ENCODE data around the gene ZYX. TPM values are rescaled to one million over a fixed set of nuclear protein-coding genes. Genes with fewer than 3 reads are reported as not detected.
A peak's percentile ranks its signal among the peaks of the same experiment; 100 is the strongest.
"Not testable (repeated sequence)": the region's sequence is repeated elsewhere in the genome, so short reads cannot be mapped to it uniquely, and the experiment has no call there.

The ZYX gene
- total RNA-seq, 2 experiments from 2014 or later, result 103 to 148 TPM

DNA sequence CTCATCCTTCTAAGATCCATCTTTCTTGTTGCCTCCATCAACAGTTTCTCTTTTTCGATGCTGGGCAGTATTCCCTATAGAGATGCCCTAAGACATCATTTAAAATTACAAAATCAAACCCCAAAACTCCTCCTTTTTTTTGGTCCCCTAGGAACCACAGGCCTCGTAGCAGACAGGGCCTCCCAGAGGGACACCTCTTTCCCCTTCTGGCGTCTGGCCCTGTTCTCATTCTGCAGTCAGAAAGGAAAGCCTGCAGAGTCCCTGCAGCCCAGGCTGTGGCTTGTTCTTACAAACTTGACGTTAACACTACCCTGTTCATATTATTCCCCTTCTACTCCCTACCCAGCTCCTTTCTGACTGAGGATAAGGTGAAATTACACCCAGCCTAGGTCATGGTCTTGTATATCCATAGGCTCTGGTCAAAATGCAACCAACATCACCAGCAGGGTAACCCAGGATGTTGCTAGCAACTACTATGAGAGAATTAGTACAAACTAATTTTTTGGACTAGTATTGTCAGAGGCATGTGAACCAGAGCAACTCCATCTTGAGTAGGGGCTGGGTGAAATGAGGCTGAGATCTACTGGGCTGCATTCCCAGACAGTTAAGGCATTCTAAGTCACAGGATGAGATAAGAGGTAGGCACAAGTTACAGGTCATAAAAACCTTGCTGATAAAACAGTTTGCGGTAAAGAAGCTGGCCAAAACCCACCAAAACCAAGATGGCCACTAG lies 31.0 kb downstream of the ZYX start:
- H3K4me3 Mint-ChIP-seq, result no peak overlapping the region

DNA sequence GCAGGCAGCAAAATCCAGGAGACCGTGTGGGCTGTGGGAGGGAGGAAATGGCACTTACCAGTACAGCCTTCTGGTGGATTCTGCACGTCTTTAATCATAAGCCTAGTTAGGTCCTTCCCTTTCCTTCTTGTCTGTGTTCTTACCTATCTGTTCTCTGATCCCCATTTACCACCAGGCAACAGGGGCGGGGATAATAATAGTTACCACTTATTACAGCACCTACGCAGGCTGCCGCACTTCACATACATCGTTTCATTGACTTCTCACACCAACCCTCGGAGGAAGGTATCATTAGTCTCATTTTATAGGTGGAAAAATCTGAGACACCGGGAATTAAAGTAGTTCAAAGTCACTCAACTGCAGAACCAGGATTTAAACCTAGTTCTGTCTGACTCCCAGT lies 32.0 kb downstream of the ZYX start:
- DNase-seq, result no peak
- intact Hi-C loops (cut with DNase I, micrococcal nuclease), result loop anchor here in 1 of 2 experiments (10.0 kb wide), 1 partner anchor 408 kb away; no protein-coding TSS in a partner anchor
- no peaks in the 10 kb centered on the region for H3K36me3 Mint-ChIP-seq (ENCODE audit: low read depth)
- no peak for ATAC-seq
- no peaks in the 10 kb centered on the region for H3K9me3 Mint-ChIP-seq (ENCODE audit: low read depth)
- H3K27me3 Mint-ChIP-seq, result no peaks in the 10 kb centered on the region
- H3K27ac Mint-ChIP-seq, result no peak overlapping the region
- peaks cover 24% of the 10 kb centered on the region for H3K4me1 Mint-ChIP-seq
- CTCF ChIA-PET, result interaction anchor here (0.9 kb wide), 1 partner anchor 173 kb away, joined by 3 read pairs; no protein-coding TSS in a partner anchor
- H3K4me3 Mint-ChIP-seq, result no peak overlapping the region
- POLR2A ChIA-PET, result no interaction called here

More for the DNA sequence above, 31.0 kb downstream of the ZYX start:
- POLR2A ChIA-PET, result no interaction called here
- DNase-seq, result no peak
- Mint-ChIP-seq H3K27ac (no peak overlapping the region), H3K9me3 (ENCODE audit: low read depth) (no peaks in the 10 kb centered on the region), H3K4me1 (peaks cover 34% of the 10 kb centered on the region), H3K36me3 (ENCODE audit: low read depth) (no peaks in the 10 kb centered on the region), H3K27me3 (no peaks in the 10 kb centered on the region)
- intact Hi-C loops (cut with DNase I, micrococcal nuclease), result loop anchor here in 1 of 2 experiments (10.0 kb wide), 1 partner anchor 407 kb away; no protein-coding TSS in a partner anchor
- ATAC-seq, result no peak
- CTCF ChIA-PET, result interaction anchor here (0.7 to 1.2 kb wide), 3 partner anchors 34 to 172 kb away, joined by 3 to 4 read pairs (median 3); no protein-coding TSS in a partner anchor

DNA sequence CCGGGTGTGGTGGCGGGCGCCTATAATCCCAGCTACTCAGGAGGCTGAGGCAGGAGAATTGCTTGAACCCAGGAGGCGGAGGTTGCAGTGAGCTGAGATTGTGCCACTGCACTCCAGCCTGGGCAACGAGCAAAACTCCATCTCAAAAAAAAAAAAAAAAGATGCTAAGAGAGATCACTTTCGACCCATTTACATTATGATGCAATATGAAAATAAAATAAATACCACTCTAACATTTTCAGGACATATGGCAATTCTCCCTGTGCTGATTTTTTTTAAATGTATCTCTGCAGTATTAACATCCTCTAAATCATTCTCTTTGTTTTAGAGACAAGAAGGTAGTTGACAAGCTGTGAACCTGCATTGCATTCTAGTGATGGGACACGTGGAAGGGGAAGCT lies 34.1 kb downstream of the ZYX start:
- ATAC-seq; DNase-seq; H3K27ac Mint-ChIP-seq; H3K27me3 Mint-ChIP-seq; H3K9me3 Mint-ChIP-seq (ENCODE audit: low read depth); POLR2A ChIA-PET; H3K36me3 Mint-ChIP-seq (ENCODE audit: low read depth); H3K4me3 Mint-ChIP-seq: not testable (repeated sequence)
- H3K4me1 Mint-ChIP-seq, result peaks cover 13% of the 10 kb centered on the region
- intact Hi-C loops (cut with DNase I, micrococcal nuclease), result loop anchor here (5.0 to 10.0 kb wide), 2 partner anchors 108 to 410 kb away; no protein-coding TSS in a partner anchor
- CTCF ChIA-PET, result interaction anchor here (0.5 to 3.7 kb wide), 11 partner anchors 10 to 642 kb away, joined by 3 to 54 read pairs (median 3); no protein-coding TSS in a partner anchor

DNA sequence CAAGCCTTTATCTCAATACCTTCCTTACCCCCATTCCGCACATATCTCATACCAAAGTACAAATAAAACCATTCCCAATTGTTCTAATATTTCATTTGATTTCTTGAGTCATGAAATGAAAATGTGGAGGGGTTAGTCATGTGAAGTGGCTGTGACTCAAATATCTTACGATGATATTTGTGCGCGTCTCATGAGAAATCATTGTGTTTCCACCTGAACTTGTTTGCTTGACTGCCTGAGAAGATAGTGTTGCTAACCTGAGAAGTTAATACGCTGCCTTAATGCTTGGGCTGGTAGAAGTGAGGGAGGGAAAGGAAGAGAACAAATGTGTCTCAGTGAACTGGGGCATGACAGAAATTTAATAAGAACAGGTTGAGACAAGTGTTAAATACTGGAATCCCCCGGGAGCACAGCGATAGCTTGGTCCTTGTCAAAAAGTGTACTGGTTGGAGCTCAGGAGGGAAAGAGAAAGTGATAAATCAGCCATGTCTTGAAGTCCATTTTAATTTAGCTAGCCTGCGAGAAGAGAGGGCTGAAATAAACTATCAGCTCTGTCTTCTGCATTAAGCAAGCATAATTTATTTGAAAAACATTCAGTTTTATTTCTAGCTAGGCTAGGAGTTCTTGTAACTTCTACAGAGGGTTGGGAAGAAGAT lies 34.7 kb downstream of the ZYX start:
- H3K9me3 Mint-ChIP-seq (ENCODE audit: low read depth), result peaks cover 2% of the 10 kb centered on the region
- H3K27ac Mint-ChIP-seq, result no peak overlapping the region
- ATAC-seq (no peak), DNase-seq (no peak)
- no peak overlapping the region for H3K4me3 Mint-ChIP-seq
- peaks cover 6% of the 10 kb centered on the region for H3K36me3 Mint-ChIP-seq (ENCODE audit: low read depth)
- CTCF ChIA-PET, result interaction anchor here (0.6 to 3.7 kb wide), 17 partner anchors 9 to 201 kb away, joined by 3 to 54 read pairs (median 4); no protein-coding TSS in a partner anchor
- intact Hi-C loops (cut with DNase I, micrococcal nuclease), result loop anchor here (1.0 to 10.0 kb wide), 5 partner anchors 35 to 411 kb away; partner anchors contain the start of gene ZYX (in 1 of the 2)
- H3K27me3 Mint-ChIP-seq, result no peaks in the 10 kb centered on the region
- POLR2A ChIA-PET, result no interaction called here
- H3K4me1 Mint-ChIP-seq, result peaks cover 8% of the 10 kb centered on the region

DNA sequence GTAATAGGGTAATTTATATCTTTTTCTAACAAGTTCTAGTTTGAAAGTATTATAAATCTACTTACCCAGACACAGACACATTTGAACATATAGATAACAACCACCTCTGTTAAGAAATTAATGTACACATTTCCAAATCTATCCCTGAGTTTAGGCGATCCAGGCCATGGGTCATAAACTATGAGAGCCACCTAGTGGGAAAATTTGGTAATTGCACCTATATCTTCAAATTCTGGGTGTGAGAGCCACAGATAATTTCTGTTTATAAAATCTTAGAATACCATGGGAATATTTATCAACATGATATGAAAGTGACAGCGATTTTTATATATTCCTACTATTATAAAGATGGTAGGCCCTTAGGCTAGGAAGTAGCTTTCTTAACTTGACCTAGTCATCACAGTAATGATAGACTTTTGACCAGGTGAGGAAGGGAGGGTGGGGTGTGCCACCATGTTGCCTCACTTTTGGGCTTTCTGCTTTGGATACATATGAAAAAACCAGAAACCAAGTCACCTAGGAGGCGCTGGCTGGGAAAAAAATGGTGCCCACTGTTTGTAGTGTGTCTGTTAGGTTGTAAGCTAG lies 35.5 kb downstream of the ZYX start:
- ChIA-PET CTCF (interaction anchor here (0.7 to 3.7 kb wide), 25 partner anchors 8 to 201 kb away, joined by 3 to 54 read pairs (median 4); no protein-coding TSS in a partner anchor), POLR2A (no interaction called here)
- H3K36me3 Mint-ChIP-seq (ENCODE audit: low read depth), result peaks cover 6% of the 10 kb centered on the region
- ATAC-seq (peak; percentile 45), DNase-seq (no peak)
- H3K27me3 Mint-ChIP-seq, result no peaks in the 10 kb centered on the region
- no peak overlapping the region for H3K4me3 Mint-ChIP-seq
- no peak overlapping the region for H3K27ac Mint-ChIP-seq
- peaks cover 2% of the 10 kb centered on the region for H3K9me3 Mint-ChIP-seq (ENCODE audit: low read depth)
- peaks cover 8% of the 10 kb centered on the region for H3K4me1 Mint-ChIP-seq
- intact Hi-C loops (cut with DNase I, micrococcal nuclease), result loop anchor here (1.0 to 10.0 kb wide), 5 partner anchors 36 to 412 kb away; partner anchors contain the start of gene ZYX (in 1 of the 2)

DNA sequence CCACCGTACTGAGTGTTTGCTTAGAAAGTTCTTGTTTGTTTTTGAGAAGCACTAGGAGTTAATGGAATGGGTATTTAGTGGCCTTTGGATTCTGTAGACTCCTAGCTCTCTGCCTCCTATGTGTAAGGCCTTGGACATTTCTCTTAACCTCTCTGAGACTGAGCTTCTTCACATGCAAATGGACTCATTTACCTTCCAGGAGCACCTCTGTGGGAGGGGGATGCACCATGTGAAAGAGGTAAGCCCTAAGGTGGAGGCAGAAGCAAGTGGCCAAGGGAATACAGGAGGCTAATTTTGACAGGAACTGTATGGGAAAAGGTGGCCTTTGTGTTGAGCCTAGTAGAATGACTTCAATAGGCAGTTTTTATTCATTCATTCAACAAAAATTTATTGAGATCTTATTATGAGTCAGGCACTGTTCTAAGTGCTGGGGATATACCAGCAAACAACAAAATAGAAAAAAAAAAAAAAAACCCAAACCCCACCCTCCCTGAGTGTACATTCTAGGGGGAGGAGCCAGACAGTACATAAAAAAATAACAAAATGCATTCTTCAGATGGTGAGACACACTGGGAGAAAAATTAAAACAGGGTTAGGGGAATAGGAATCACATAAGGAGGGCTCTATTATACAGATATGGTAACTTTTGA lies 36.7 kb downstream of the ZYX start:
- Mint-ChIP-seq H3K27me3 (no peaks in the 10 kb centered on the region), H3K9me3 (ENCODE audit: low read depth) (peaks cover 2% of the 10 kb centered on the region), H3K36me3 (ENCODE audit: low read depth) (peaks cover 6% of the 10 kb centered on the region), H3K27ac (no peak overlapping the region), H3K4me1 (peaks cover 8% of the 10 kb centered on the region), H3K4me3 (no peak overlapping the region)
- ChIA-PET POLR2A (no interaction called here), CTCF (interaction anchor here (0.6 to 3.7 kb wide), 8 partner anchors 13 to 178 kb away, joined by 3 to 54 read pairs (median 6); no protein-coding TSS in a partner anchor)
- ATAC-seq (peak; percentile 70), DNase-seq (no peak)
- intact Hi-C loops (cut with DNase I, micrococcal nuclease), result loop anchor here (2.0 to 10.0 kb wide), 3 partner anchors 37 to 413 kb away; partner anchors contain the start of gene ZYX (in 1 of the 2)

DNA sequence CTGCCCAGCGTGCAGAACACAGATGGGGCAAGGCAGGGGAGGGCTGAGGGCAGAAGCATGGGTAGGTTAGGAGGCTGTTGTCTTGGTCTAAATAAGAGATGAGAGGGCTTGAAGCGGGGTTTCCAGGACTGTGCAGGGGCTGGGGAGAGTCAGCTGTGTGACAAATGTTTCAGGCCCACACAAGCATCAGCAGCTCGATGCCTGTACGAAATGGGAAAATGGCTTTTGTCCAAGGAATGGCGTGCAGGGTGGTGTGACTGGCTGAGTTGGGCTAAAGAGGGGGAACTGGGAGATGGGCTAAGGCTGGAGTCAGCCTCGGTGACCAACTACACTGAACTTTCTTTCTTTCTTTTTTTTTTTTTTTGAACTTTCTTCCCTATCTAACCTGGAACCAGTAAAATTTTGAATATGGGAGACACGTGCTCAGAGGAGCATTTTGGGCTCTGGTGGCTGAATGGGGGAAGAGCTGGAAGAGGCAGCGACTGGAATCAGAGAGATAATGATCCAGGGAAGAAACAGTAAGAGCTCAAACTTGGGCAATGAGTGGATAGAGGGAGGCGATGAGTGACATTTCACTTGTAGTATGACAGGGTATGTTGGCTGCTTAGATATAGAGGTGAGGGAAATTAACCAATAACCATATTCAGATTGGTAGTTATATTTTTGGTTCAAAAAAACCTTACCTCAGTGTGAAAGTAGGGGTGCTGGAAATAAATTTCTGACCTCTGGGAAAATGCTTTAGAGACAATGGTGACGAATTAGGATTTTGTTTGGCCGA lies 37.7 kb downstream of the ZYX start:
- no peak for ATAC-seq
- Mint-ChIP-seq H3K27me3 (no peaks in the 10 kb centered on the region), H3K27ac (no peak overlapping the region), H3K4me3 (no peak overlapping the region), H3K4me1 (peaks cover 8% of the 10 kb centered on the region), H3K36me3 (ENCODE audit: low read depth) (peaks cover 8% of the 10 kb centered on the region), H3K9me3 (ENCODE audit: low read depth) (peaks cover 2% of the 10 kb centered on the region)
- intact Hi-C loops (cut with DNase I, micrococcal nuclease), result loop anchor here (5.0 to 10.0 kb wide), 2 partner anchors 112 to 414 kb away; no protein-coding TSS in a partner anchor
- ChIA-PET POLR2A (no interaction called here), CTCF (interaction anchor here (0.7 to 3.2 kb wide), 4 partner anchors 11 to 178 kb away, joined by 3 to 15 read pairs (median 4); no protein-coding TSS in a partner anchor)
- no peak for DNase-seq

DNA sequence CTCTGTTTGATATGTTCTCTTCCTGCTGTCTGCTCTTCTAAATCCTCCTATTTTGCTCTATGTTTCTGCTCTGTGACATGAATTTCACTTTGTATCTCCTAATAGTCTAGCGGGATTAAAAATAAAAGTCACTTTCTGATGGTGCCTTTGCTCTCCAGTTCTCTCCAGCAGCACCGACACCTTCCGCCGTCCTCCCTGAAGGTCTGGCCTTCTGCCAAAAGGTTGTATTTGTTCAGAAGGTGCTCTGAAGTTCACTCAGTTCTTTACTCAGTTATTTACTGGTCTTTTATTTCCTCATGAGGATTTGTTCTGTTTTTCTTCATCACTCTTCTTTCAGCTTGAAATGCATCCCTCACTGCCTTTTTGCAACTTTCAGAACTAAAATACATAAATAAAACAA lies 38.7 kb downstream of the ZYX start:
- Mint-ChIP-seq H3K9me3 (ENCODE audit: low read depth) (peaks cover 2% of the 10 kb centered on the region), H3K27ac (no peak overlapping the region), H3K4me1 (peaks cover 8% of the 10 kb centered on the region), H3K4me3 (no peak overlapping the region), H3K36me3 (ENCODE audit: low read depth) (peaks cover 8% of the 10 kb centered on the region), H3K27me3 (no peaks in the 10 kb centered on the region)
- DNase-seq (no peak), ATAC-seq (no peak)
- POLR2A ChIA-PET, result no interaction called here
- CTCF ChIA-PET, result interaction anchor here (1.0 to 1.5 kb wide), 2 partner anchors 40 to 120 kb away, joined by 3 to 5 read pairs; no protein-coding TSS in a partner anchor
- intact Hi-C loops (cut with DNase I, micrococcal nuclease), result loop anchor here (5.0 to 10.0 kb wide), 2 partner anchors 113 to 415 kb away; no protein-coding TSS in a partner anchor

DNA sequence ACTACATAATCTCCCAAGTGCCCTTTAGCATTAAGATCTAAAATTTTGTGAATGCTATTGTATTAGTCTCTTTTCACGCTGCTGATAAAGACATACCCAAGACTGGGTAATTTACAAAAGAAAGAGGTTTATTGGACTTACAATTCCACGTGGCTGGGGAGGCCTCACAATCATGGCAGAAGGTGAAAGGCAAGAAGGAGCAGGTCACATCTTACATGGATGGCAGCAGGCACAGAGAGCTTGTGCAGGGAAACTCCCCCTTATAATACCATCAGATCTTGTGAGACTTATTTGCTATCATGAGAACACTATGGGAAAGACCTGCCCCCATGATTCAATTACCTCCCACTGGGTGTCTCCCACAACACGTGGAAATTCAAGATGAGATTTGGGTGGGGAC lies 39.5 kb downstream of the ZYX start:
- H3K27ac Mint-ChIP-seq; H3K9me3 Mint-ChIP-seq (ENCODE audit: low read depth); H3K4me1 Mint-ChIP-seq; H3K4me3 Mint-ChIP-seq; ATAC-seq; DNase-seq; H3K36me3 Mint-ChIP-seq (ENCODE audit: low read depth); POLR2A ChIA-PET; H3K27me3 Mint-ChIP-seq; intact Hi-C loops (cut with DNase I, micrococcal nuclease): not testable (repeated sequence)
- CTCF ChIA-PET, result interaction anchor here (0.6 to 1.5 kb wide), 3 partner anchors 41 to 121 kb away, joined by 3 to 5 read pairs (median 3); no protein-coding TSS in a partner anchor

DNA sequence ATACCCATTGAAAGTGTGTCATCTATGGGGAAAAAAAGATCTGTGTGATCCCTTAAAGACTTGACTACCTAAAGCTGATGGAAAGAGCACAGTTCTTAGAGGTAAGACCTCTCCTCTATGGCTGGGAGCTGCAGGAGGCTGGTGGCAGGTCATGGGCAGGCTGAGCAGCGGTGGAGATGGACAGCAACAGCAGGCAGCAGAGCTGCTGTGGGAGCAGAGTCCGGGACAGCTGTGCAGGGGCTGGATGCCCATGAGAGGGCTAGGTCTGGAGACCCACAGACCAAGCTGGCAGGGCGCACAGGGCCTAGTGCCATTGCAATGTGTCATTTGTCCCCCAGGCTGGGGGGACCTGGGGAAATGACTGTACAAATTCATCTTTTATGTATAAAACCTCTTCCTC lies 40.9 kb downstream of the ZYX start:
- no peak for DNase-seq
- no peak overlapping the region for H3K27ac Mint-ChIP-seq
- intact Hi-C loops (cut with DNase I, micrococcal nuclease), result no loop called here
- H3K27me3 Mint-ChIP-seq, result no peaks in the 10 kb centered on the region
- no peak for ATAC-seq
- CTCF ChIA-PET, result interaction anchor here (0.7 to 1.1 kb wide), 3 partner anchors 47 to 179 kb away, joined by 3 to 4 read pairs (median 3); no protein-coding TSS in a partner anchor
- POLR2A ChIA-PET, result no interaction called here
- H3K4me3 Mint-ChIP-seq, result no peak overlapping the region
- H3K4me1 Mint-ChIP-seq, result peaks cover 11% of the 10 kb centered on the region
- H3K36me3 Mint-ChIP-seq (ENCODE audit: low read depth), result peaks cover 8% of the 10 kb centered on the region
- peaks cover 2% of the 10 kb centered on the region for H3K9me3 Mint-ChIP-seq (ENCODE audit: low read depth)
